Vagina (tissue), 2 donors: ENCODE data around the gene CIAO1. TPM values are rescaled to one million over a fixed set of nuclear protein-coding genes. Genes with fewer than 3 reads are reported as not detected.
A peak's percentile ranks its signal among the peaks of the same experiment; 100 is the strongest.

ENCODE experiments used
- DNase-seq, 2 donors: peaks; one replicate each; pipeline ENCODE4 v3.0.0-alpha.2; 2017; ENCODE audit errors: extremely low spot score in 2 of 2
- H3K27ac ChIP-seq: fragments of 200-600 bp; sonication (generic); one replicate; pipeline ENCODE4 v1.5.1; 2019
- H3K27me3 ChIP-seq: fragments of 200-600 bp; sonication (generic); one replicate; pipeline ENCODE4 v1.5.1; 2019
- H3K36me3 ChIP-seq, 2 donors: fragments of 200-600 bp; sonication (generic); one replicate each; pipeline ENCODE4 v1.5.1; 2017 to 2019
- H3K4me1 ChIP-seq: fragments of 200-600 bp; sonication (generic); one replicate; pipeline ENCODE4 v1.5.1; 2019
- H3K4me3 ChIP-seq, 2 donors: fragments of 200-600 bp; sonication (generic); 1 replicate in 1 of 2; 2 replicates in 1 of 2; pipeline ENCODE4 v1.5.1; 2016 to 2019
- H3K9me3 ChIP-seq: fragments of 200-600 bp; sonication (generic); one replicate; pipeline ENCODE4 v1.5.1; 2019
- POLR2A ChIP-seq, 2 donors: fragments of 450-650 bp; IDR thresholded peaks; one replicate each; pipeline ENCODE4 v1.6.1; 2017; ENCODE audit warnings: antibody characterized with exemption in 2 of 2, mild to moderate bottlenecking in 2 of 2, moderate library complexity in 2 of 2
- POLR2AphosphoS5 ChIP-seq, 2 donors: sonication (generic); formaldehyde crosslinking; IDR thresholded peaks; one replicate each; pipeline ENCODE4 v1.9.0; 2017; ENCODE audit warnings: antibody characterized with exemption in 2 of 2, mild to moderate bottlenecking in 2 of 2, low read depth in 1 of 2; ENCODE audit not compliant: insufficient read depth in 1 of 2
- intact Hi-C: fragments of 100-400 bp; cut with DNase I; formaldehyde crosslinking; loops from one replicate; pipeline ENCODE4 v1.15.1; 2023
- total RNA-seq: library from RNA; depleted of rRNA; stranded (reverse); fragments of >200 nt; gene quantifications from one replicate; pipeline ENCODE4 v1.2.3, GENCODE V29; 2016
- TF ChIP-seq, protein P1 (sequence below), 3 experiments: fragments of 450-650 bp in 2 of 3; fragments of 200-600 bp in 1 of 3; sonication (generic) in 1 of 3; IDR thresholded peaks; one replicate each; pipeline ENCODE4 v1.5.1; 2017 to 2019; ENCODE audit warnings: antibody characterized with exemption in 3 of 3, mild to moderate bottlenecking in 2 of 3, moderate library complexity in 2 of 3

CIAO1 gene
- total RNA-seq, 1 donor from 2014 or later, result 92.6 TPM

DNA sequence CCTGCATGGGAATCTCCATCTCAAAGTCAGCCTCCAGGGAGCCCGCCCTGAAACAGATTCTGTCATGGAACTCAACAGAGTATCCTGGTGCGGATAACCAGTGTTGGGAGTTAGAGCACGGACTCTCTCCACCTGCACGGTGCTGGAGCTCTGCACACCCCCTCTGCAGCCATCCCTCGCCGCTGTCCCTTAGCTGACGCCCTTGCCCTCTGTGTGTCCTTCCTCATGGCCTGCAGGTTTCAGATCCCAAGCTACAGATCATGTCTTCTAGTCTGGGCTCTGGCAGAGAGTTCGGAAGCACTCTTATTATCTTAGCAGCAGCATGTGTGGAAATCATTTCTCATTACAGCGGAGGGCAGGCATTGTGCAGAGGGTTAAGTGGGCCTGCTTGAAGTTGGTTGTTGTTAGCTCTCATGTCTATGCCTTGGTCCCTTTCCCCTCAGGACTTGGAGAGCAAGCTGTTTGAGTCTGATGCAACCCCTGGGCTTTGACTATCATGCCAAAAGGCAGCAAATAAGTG is 26.2 kb upstream of the CIAO1 start:
- Histone ChIP-seq H3K27me3 (no peaks in the 10 kb centered on the region), H3K36me3 (no peaks in the 10 kb centered on the region), H3K9me3 (no peaks in the 10 kb centered on the region), H3K4me1 (peaks cover 8% of the 10 kb centered on the region), H3K4me3 (no peak overlapping the region), H3K27ac (no peak overlapping the region)
- no peak for DNase-seq
- intact Hi-C loops, result no loop called here
- TF ChIP-seq, protein P1, sequence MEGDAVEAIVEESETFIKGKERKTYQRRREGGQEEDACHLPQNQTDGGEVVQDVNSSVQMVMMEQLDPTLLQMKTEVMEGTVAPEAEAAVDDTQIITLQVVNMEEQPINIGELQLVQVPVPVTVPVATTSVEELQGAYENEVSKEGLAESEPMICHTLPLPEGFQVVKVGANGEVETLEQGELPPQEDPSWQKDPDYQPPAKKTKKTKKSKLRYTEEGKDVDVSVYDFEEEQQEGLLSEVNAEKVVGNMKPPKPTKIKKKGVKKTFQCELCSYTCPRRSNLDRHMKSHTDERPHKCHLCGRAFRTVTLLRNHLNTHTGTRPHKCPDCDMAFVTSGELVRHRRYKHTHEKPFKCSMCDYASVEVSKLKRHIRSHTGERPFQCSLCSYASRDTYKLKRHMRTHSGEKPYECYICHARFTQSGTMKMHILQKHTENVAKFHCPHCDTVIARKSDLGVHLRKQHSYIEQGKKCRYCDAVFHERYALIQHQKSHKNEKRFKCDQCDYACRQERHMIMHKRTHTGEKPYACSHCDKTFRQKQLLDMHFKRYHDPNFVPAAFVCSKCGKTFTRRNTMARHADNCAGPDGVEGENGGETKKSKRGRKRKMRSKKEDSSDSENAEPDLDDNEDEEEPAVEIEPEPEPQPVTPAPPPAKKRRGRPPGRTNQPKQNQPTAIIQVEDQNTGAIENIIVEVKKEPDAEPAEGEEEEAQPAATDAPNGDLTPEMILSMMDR (IDR thresholded peaks at IDR 0.05), result no peak
- TF ChIP-seq POLR2AphosphoS5 (IDR thresholded peaks at IDR 0.05; ENCODE audit: insufficient read depth in 1 of 2, low read depth in 1 of 2) (no peak), POLR2A (IDR thresholded peaks at IDR 0.05) (no peak)

DNA sequence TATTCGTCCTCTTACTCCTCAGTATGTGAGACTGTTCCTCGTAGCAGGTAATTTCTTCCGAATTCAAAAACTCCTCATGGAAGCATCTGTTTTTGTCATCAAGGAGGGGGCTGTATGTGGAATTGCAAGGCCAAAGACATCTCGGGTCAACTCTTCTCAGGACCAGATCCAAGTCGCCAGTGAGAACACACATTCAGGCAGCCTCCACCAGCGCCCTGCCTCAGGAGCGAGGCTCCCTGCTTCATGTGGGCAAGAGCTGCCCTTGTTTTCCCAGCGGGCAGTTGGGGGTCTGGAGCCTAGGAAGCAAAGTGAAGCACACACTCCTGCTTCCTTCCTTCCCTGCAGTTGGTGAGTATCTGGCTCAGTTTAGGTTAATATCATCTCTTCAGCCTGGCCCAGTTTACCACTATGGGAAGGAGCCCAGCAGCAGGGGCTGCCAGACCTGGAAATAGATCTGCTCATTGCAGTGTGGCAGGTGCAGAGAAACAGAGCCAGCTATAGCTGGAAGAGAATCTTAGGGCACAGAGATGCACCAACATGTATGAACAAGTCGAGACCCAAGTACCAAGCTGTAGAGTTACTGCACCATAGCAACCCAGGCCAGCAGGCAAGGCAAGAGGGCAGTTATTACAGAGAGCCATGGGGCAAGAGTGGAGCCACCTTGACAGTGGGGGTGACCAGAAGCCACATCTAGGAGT is 25.5 kb upstream of the CIAO1 start:
- TF ChIP-seq, protein P1 (IDR thresholded peaks at IDR 0.05), result no peak
- TF ChIP-seq POLR2A (IDR thresholded peaks at IDR 0.05) (no peak), POLR2AphosphoS5 (IDR thresholded peaks at IDR 0.05; ENCODE audit: insufficient read depth in 1 of 2, low read depth in 1 of 2) (no peak)
- no peak for DNase-seq
- intact Hi-C loops, result no loop called here

DNA sequence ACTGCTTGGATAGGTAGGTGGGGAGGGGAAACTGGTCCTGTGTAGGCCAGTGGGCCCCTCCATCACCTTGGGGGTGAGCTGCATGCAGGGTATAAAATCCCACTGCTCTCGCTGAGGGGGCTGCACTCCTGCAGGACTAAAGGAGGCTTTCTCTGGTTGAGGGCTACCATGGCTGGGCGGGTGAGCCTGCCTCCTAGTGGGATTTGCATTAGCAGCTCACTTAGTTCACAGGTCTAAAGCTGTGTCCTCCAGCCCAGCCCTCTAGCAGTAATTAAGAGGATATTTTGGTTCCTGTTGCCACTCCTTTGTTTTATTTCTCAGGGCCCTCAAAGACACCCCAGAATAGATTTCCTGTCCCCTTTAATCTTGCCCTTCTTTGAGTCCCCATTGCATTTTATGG is 24.8 kb upstream of the CIAO1 start:
- DNase-seq, result no peak
- H3K27ac ChIP-seq, result no peak overlapping the region
- H3K36me3 ChIP-seq, result no peaks in the 10 kb centered on the region
- no peak overlapping the region for H3K4me3 ChIP-seq
- TF ChIP-seq POLR2A (IDR thresholded peaks at IDR 0.05) (no peak), POLR2AphosphoS5 (IDR thresholded peaks at IDR 0.05; ENCODE audit: insufficient read depth in 1 of 2, low read depth in 1 of 2) (no peak)
- TF ChIP-seq, protein P1 (IDR thresholded peaks at IDR 0.05), result no peak
- H3K9me3 ChIP-seq, result no peaks in the 10 kb centered on the region
- intact Hi-C loops, result no loop called here
- H3K4me1 ChIP-seq, result peaks cover 8% of the 10 kb centered on the region
- no peaks in the 10 kb centered on the region for H3K27me3 ChIP-seq

More for the DNA sequence above, 25.5 kb upstream of the CIAO1 start:
- no peak overlapping the region for H3K4me3 ChIP-seq
- no peak overlapping the region for H3K27ac ChIP-seq
- no peaks in the 10 kb centered on the region for H3K27me3 ChIP-seq
- H3K36me3 ChIP-seq, result no peaks in the 10 kb centered on the region
- H3K4me1 ChIP-seq, result peaks cover 8% of the 10 kb centered on the region
- no peaks in the 10 kb centered on the region for H3K9me3 ChIP-seq

DNA sequence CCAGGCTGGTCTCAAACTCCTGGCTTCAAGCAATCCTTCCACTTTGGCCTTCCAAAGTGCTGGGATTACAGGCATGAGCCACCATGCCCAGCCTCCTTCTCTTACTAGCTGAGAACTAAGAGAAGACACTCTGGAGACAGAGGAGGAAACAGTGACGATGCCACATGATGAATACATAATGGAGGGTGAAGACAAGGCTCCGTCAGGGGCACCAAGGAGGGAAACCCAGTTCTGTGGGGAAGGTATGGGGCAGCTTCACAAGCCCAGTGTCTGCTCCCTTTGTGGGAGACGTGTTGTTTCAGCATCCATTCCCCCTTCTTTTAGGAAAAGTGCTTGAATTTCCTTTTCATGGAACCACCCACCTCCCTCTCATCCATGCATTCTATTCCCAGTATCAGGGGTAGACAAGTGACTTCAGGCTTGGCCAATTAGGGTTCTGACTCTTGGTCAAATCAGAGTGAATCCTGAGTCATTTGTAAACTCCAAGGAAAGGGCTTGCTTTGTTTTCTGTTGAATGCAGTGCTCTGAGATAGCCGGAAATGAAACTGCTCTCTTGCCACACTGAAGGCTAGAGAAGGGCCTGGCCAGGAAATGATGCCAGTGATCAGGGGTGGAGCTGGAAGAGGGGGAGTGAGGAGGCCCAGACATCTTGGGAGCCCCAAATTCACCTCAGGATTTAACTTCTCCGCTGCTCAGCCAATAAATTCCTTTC is 24.0 kb upstream of the CIAO1 start:
- DNase-seq, result no peak
- Histone ChIP-seq H3K27ac (peak overlapping the region; percentile 66), H3K9me3 (no peaks in the 10 kb centered on the region), H3K36me3 (no peaks in the 10 kb centered on the region), H3K4me3 (no peak overlapping the region), H3K27me3 (no peaks in the 10 kb centered on the region), H3K4me1 (peaks cover 8% of the 10 kb centered on the region)
- intact Hi-C loops, result no loop called here
- TF ChIP-seq, protein P1 (IDR thresholded peaks at IDR 0.05), result no peak
- no peak for TF ChIP-seq POLR2AphosphoS5 (IDR thresholded peaks at IDR 0.05; ENCODE audit: insufficient read depth in 1 of 2, low read depth in 1 of 2)
- no peak for TF ChIP-seq POLR2A (IDR thresholded peaks at IDR 0.05)

DNA sequence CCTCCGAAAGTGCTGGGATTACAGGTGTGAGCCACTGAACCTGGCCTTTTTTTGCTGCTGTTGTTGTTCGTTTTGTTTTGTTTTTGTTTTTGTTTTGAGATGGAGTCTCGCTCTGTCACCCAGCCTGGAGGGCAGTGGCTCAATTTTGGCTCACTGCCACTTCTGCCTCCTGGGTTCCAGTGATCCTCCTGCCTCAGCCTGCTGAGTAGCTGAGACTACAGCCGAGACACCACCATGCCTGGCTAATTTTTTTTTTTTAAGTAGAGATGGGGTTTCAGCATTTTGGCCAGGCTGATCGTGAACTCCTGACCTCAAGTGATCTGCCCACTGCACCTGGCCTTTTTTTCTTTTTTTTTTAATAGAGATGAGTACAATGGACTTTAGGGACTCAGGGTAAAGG is 22.2 kb upstream of the CIAO1 start:
- intact Hi-C loops, result no loop called here
- H3K9me3 ChIP-seq, result no peaks in the 10 kb centered on the region
- no peak overlapping the region for H3K4me3 ChIP-seq
- H3K36me3 ChIP-seq, result no peaks in the 10 kb centered on the region
- H3K4me1 ChIP-seq, result peaks cover 13% of the 10 kb centered on the region
- H3K27me3 ChIP-seq, result no peaks in the 10 kb centered on the region
- no peak for DNase-seq
- H3K27ac ChIP-seq, result no peak overlapping the region
- TF ChIP-seq POLR2AphosphoS5 (IDR thresholded peaks at IDR 0.05; ENCODE audit: insufficient read depth in 1 of 2, low read depth in 1 of 2) (no peak), POLR2A (IDR thresholded peaks at IDR 0.05) (no peak)
- TF ChIP-seq, protein P1 (IDR thresholded peaks at IDR 0.05), result no peak
